ENCODE results near the gene MVB12B. TPM values are rescaled to one million over a fixed set of nuclear protein-coding genes. Genes with fewer than 3 reads are reported as not detected.

MVB12B gene
- total RNA-seq, 1 donor from 2014 or later, result 16.5 TPM

DNA sequence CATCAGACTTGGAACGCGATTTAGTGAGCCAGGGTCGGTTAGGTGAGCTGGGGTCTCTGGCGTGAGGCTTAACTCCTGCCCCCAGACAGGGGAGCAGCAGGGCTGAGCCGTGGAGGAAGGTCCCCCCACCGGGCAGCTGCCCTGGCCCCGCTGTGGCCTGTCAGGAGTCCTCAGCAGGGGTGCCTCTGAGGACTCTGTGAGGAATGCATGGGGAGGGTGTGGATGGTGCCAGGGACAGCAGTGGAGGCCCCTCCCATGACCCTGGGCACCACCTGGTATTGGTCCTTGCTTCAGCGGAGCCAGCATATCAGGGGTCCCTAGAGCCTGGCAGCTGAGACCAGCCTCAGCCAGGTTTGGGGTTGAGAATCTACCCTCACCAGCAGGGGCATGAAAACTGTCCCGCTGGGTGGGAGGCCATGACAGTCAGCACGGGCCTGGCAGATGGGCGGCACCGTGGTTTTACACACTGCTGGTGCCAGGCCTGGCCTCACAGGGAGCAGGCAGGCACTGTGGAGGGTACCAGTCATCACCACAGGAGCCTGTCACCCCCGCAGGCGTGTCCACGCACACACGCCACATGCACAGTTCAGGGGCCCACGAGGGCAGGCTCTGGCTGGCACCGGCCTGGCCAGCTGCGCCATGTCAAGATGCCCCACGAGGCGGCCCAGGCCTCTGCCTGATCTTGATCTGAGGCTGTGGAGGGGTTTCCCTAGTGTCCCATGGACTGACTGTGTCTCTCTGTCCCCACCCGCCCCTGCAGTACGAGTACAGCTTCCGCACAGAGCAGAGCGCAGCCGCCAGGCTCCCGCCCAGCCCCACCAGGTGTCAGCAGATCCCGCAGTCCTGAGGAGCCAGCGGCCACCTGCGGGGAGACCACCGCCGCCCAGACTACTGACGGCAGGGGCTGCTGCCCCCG lies 176.0 kb downstream of the MVB12B start:
- H3K4me1 ChIP-seq, result peaks cover 31% of the 10 kb centered on the region
- H3K27me3 ChIP-seq, result no peaks in the 10 kb centered on the region
- TF ChIP-seq, protein P1, sequence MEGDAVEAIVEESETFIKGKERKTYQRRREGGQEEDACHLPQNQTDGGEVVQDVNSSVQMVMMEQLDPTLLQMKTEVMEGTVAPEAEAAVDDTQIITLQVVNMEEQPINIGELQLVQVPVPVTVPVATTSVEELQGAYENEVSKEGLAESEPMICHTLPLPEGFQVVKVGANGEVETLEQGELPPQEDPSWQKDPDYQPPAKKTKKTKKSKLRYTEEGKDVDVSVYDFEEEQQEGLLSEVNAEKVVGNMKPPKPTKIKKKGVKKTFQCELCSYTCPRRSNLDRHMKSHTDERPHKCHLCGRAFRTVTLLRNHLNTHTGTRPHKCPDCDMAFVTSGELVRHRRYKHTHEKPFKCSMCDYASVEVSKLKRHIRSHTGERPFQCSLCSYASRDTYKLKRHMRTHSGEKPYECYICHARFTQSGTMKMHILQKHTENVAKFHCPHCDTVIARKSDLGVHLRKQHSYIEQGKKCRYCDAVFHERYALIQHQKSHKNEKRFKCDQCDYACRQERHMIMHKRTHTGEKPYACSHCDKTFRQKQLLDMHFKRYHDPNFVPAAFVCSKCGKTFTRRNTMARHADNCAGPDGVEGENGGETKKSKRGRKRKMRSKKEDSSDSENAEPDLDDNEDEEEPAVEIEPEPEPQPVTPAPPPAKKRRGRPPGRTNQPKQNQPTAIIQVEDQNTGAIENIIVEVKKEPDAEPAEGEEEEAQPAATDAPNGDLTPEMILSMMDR (IDR thresholded peaks at IDR 0.05), result no peak
- no peak for TF ChIP-seq POLR2A (IDR thresholded peaks at IDR 0.05)
- no peak for TF ChIP-seq POLR2AphosphoS5 (IDR thresholded peaks at IDR 0.05; ENCODE audit: insufficient read depth in 1 of 2, low read depth in 1 of 2)
- no peak overlapping the region for H3K27ac ChIP-seq
- H3K36me3 ChIP-seq, result peaks cover 0 to 6% of the 10 kb centered on the region in 2 donors
- intact Hi-C loops (cut with DNase I), result loop anchor here (5.0 kb wide), 1 partner anchor 55 kb away; no protein-coding TSS in a partner anchor
- no peak overlapping the region for H3K4me3 ChIP-seq
- no peaks in the 10 kb centered on the region for H3K9me3 ChIP-seq
- DNase-seq (ENCODE audit: extremely low spot score in 2 of 2), result no peak

DNA sequence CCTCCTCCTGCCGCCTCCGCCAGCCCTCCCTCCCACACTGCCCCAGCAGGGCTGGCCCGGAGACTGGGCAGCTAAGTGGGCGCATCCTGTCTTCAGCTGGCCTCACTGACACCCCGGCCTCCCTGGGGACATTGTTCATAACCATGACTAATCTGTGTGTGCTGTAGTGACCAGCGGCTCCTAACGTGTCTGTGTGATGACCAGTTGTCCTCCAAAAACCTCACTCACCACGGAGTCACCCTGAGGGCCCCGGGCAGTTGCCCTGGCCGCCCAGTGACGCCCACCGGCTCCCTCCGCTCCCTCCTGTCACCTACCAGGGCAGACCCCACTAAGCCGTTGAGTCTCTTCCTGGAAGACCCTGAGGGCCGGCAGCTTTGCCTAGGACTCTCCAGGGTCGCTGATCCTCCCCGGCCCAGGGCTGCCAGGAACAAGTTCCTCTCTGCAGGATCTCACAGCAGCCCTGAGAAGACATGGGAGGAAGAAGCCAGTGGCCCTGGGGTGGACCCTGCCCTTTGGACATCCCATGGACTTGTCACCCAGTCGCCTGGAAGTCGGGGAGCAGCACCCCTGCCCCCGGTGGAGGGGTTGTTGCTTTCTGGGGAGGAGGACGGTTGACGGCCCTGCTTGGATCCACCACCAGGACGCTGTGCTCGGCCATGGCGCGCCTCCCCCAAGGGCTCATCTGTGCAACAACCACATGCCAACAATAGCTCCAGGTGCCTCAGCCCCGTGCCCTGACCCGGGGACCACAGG lies 176.9 kb downstream of the MVB12B start:
- Histone ChIP-seq H3K9me3 (no peaks in the 10 kb centered on the region), H3K27ac (no peak overlapping the region), H3K27me3 (no peaks in the 10 kb centered on the region), H3K4me3 (no peak overlapping the region), H3K4me1 (peaks cover 28% of the 10 kb centered on the region), H3K36me3 (peaks cover 0 to 6% of the 10 kb centered on the region in 2 donors)
- no peak for TF ChIP-seq POLR2A (IDR thresholded peaks at IDR 0.05)
- TF ChIP-seq, protein P1 (IDR thresholded peaks at IDR 0.05), result no peak
- no peak for TF ChIP-seq POLR2AphosphoS5 (IDR thresholded peaks at IDR 0.05; ENCODE audit: insufficient read depth in 1 of 2, low read depth in 1 of 2)
- intact Hi-C loops (cut with DNase I), result loop anchor here (5.0 kb wide), 1 partner anchor 54 kb away; no protein-coding TSS in a partner anchor
- no peak for DNase-seq (ENCODE audit: extremely low spot score in 2 of 2)

DNA sequence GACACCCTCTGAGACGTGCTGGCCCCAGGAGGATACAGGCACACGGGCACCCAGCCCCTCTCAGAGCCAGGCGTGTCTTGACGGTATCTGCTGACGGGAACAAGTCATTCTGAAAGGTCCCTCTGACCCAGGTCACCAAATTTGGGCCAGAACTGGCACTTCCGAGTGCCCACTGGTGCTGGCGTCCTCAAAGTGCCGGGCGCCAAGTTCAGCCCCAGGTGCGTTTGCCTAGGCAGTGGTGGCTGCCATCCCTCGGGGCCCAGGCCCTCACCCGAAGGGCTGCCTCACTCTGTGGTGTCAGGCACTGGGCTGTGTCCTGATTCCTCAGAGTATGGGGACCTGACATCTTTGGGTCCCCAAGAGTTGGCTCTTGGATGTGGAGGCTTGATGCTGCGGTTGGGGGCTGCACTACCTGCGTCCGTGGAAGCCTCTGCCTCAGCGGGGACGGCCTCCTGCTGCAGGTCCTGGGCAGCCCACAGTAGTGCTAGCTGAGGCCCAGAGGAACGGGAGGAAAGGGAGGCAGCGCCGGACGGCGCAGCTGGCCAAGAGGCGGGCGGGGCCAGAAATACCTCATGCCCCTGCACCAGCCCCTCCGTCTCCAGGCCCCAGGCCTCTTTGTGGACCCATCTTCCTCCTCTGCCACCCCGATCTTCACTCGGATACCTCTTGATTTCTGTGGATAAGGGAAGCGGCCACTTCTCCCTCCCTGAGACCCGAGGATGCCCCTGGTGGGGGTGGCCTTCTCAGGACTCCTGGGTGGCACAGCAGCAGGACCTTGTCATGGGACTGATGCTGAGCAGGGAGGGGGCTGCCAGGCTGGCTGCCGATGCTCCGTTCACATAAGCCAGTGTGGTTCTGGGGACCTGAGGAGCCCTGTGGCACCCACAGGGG lies 177.7 kb downstream of the MVB12B start:
- H3K27ac ChIP-seq, result no peak overlapping the region
- H3K4me3 ChIP-seq, result no peak overlapping the region
- H3K36me3 ChIP-seq, result peaks cover 0 to 6% of the 10 kb centered on the region in 2 donors
- intact Hi-C loops (cut with DNase I), result loop anchor here (5.0 kb wide), 1 partner anchor 53 kb away; no protein-coding TSS in a partner anchor
- peaks cover 20% of the 10 kb centered on the region for H3K4me1 ChIP-seq
- TF ChIP-seq, protein P1 (IDR thresholded peaks at IDR 0.05), result no peak
- TF ChIP-seq POLR2A (IDR thresholded peaks at IDR 0.05), result no peak
- no peak for TF ChIP-seq POLR2AphosphoS5 (IDR thresholded peaks at IDR 0.05; ENCODE audit: insufficient read depth in 1 of 2, low read depth in 1 of 2)
- H3K9me3 ChIP-seq, result no peaks in the 10 kb centered on the region
- no peaks in the 10 kb centered on the region for H3K27me3 ChIP-seq
- DNase-seq (ENCODE audit: extremely low spot score in 2 of 2), result no peak

DNA sequence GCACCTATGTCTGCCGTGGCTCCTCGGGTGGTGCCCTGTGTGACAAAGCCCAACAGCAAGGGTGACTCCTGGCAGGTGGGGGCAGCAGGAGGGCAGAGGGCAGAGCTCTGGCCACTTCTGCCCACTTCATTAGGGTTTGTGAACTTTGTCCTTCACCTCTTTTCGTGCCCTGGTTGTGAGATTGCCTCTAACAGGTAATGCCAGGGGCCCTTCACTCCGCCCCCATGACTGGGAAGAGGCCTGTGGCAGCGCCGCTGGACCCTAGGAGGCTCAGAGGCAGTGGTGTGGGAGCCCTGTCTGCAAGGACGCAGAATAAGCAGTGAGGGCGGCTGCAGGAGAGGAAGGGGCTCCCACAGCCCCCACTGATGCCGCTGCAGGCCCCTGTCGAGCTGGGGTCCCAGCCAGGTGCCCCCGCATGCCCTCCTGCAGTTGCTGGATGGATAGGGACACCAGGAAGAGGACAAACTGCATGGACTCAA lies 178.4 kb downstream of the MVB12B start:
- Histone ChIP-seq H3K27me3 (no peaks in the 10 kb centered on the region), H3K9me3 (no peaks in the 10 kb centered on the region), H3K27ac (no peak overlapping the region), H3K36me3 (peaks cover 0 to 6% of the 10 kb centered on the region in 2 donors), H3K4me3 (no peak overlapping the region), H3K4me1 (peaks cover 14% of the 10 kb centered on the region)
- intact Hi-C loops (cut with DNase I), result loop anchor here (5.0 kb wide), 1 partner anchor 52 kb away; no protein-coding TSS in a partner anchor
- TF ChIP-seq POLR2A (IDR thresholded peaks at IDR 0.05) (no peak), POLR2AphosphoS5 (IDR thresholded peaks at IDR 0.05; ENCODE audit: insufficient read depth in 1 of 2, low read depth in 1 of 2) (no peak)
- TF ChIP-seq, protein P1 (IDR thresholded peaks at IDR 0.05), result no peak
- no peak for DNase-seq (ENCODE audit: extremely low spot score in 2 of 2)

Data from vagina (tissue), 2 donors.